GM12878 (cell line): ENCODE measurements around the gene SLC17A7. TPM values are rescaled to one million over a fixed set of nuclear protein-coding genes. Genes with fewer than 3 reads are reported as not detected.
A peak's percentile ranks its signal among the peaks of the same experiment; 100 is the strongest.

Experiments
- ATAC-seq: fragments of 200-7000 bp; cut with Tn5 transposase; 3 replicates; pipeline ENCODE4 v1.9.1; 2020; ENCODE audit warnings: mild to moderate bottlenecking, moderate library complexity
- BruUV-seq: library from RNA; stranded (reverse); fragments of 400-500 nt; replicated peaks from 2 replicates; lab custom pipeline; 2021; lab: Mats Ljungman, UMichigan
- CTCF ChIA-PET: fragments of 300-600 bp; sonication (Branson Sonifier 250); formaldehyde crosslinking; extraction: SDS; loops from one replicate; lab custom pipeline; 2021; ENCODE audit warnings: inconsistent platforms; lab: Yijun Ruan, JAX
- POLR2A ChIA-PET: fragments of 350-600 bp; formaldehyde crosslinking; extraction: SDS; loops from one replicate; lab custom pipeline; 2021; ENCODE audit warnings: inconsistent platforms; lab: Charles Lee
- RAD21 ChIA-PET: fragments of 300-600 bp; sonication (Branson Sonifier 250); formaldehyde crosslinking; loops from one replicate; lab custom pipeline; 2023; ENCODE audit warnings: antibody characterized with exemption; ENCODE audit not compliant: unreplicated experiment; lab: Charles Lee
- SMC1A ChIA-PET: fragments of 300-600 bp; sonication (Branson Sonifier 250); formaldehyde crosslinking; loops from one replicate; lab custom pipeline; 2023; ENCODE audit not compliant: unreplicated experiment, uncharacterized antibody; lab: Charles Lee
- DNase-seq: peaks from one replicate; pipeline ENCODE4 v3.0.0-alpha.2; 2011; ENCODE audit warnings: low read depth, low spot score
- FAIRE-seq: peaks from 3 replicates; lab custom pipeline; 2011; peaks lifted over from hg19 to GRCh38; lab: Jason Lieb, UNC
- H2AFZ ChIP-seq: 2 replicates; pipeline ENCODE4 v1.6.0; 2011; ENCODE audit warnings: low read depth, low read length, control low read depth; ENCODE audit not compliant: control insufficient read depth
- H3K27ac ChIP-seq: 2 replicates; pipeline ENCODE4 v1.5.1; 2011; ENCODE audit warnings: control low read depth; ENCODE audit not compliant: control insufficient read depth, insufficient read depth
- H3K27me3 ChIP-seq, 2 experiments: replicated peaks in 1 of 2; 2 replicates each; pipeline versions ENCODE4 v1.6.0 to v1.6.1; 2011; ENCODE audit warnings: low read length in 1 of 2; ENCODE audit not compliant: control insufficient read depth in 2 of 2, insufficient read depth in 2 of 2
- H3K36me3 ChIP-seq, 2 experiments: 2 replicates each; pipeline ENCODE4 v1.5.1; 2011; ENCODE audit warnings: low read length in 1 of 2; ENCODE audit not compliant: control insufficient read depth in 2 of 2, insufficient read depth in 2 of 2
- H3K4me1 ChIP-seq: 2 replicates; pipeline ENCODE4 v1.6.1; 2011; ENCODE audit warnings: mild to moderate bottlenecking, low read length, moderate library complexity, mixed read lengths; ENCODE audit not compliant: control insufficient read depth, insufficient read depth
- H3K4me2 ChIP-seq: 2 replicates; pipeline ENCODE4 v1.6.0; 2011; ENCODE audit warnings: control low read depth; ENCODE audit not compliant: control insufficient read depth, insufficient read depth
- H3K4me3 ChIP-seq: fragments of 200-600 bp; sonication (generic); 2 replicates; pipeline ENCODE4 v1.5.1; 2016
- H3K79me2 ChIP-seq: 2 replicates; pipeline ENCODE4 v1.6.0; 2011; ENCODE audit warnings: low read length; ENCODE audit not compliant: control insufficient read depth, insufficient read depth
- H3K9ac ChIP-seq: 2 replicates; pipeline ENCODE4 v1.8.0; 2011; ENCODE audit warnings: low read length, control low read depth, mixed read lengths; ENCODE audit not compliant: control insufficient read depth, insufficient read depth
- H3K9me3 ChIP-seq: replicated peaks from 3 replicates; pipeline ENCODE4 v1.5.1; 2011; ENCODE audit warnings: mild to moderate bottlenecking, low read length; ENCODE audit not compliant: control insufficient read depth, insufficient read depth
- H4K20me1 ChIP-seq: 2 replicates; pipeline ENCODE4 v1.6.0; 2011; ENCODE audit not compliant: control insufficient read depth, insufficient read depth
- BRCA1 ChIP-seq: IDR thresholded peaks from 2 replicates; pipeline ENCODE4 v1.6.1; 2011; ENCODE audit warnings: low read depth, low read length, improper control_type of control experiment
- E2F4 ChIP-seq: IDR thresholded peaks from 2 replicates; pipeline ENCODE4 v1.6.1; 2012; ENCODE audit warnings: low read depth, low read length, improper control_type of control experiment
- HSF1 ChIP-seq: fragments of 150-350 bp; IDR thresholded peaks from 2 replicates; pipeline ENCODE4 v1.6.1; 2014; ENCODE audit warnings: mild to moderate bottlenecking, low read depth, low read length
- IKZF1 ChIP-seq: fragments of 450-650 bp; conservative IDR thresholded peaks from 2 replicates; pipeline ENCODE4 v1.6.1; 2017; ENCODE audit warnings: antibody characterized with exemption, mild to moderate bottlenecking
- MYC ChIP-seq: IDR thresholded peaks from 2 replicates; pipeline ENCODE4 v1.6.1; 2011; ENCODE audit warnings: mild to moderate bottlenecking, low read length, moderate library complexity, inconsistent platforms; ENCODE audit not compliant: insufficient read depth, insufficient replicate concordance, insufficient read length, severe bottlenecking
- NRF1 ChIP-seq: conservative IDR thresholded peaks from 2 replicates; pipeline ENCODE4 v1.6.1; 2011; ENCODE audit warnings: mild to moderate bottlenecking, low read depth, low read length, improper control_type of control experiment
- POLR2A ChIP-seq: IDR thresholded peaks from 2 replicates; pipeline ENCODE4 v1.6.1; 2011; ENCODE audit warnings: low read depth, mild to moderate bottlenecking, low read length
- RB1 ChIP-seq: fragments of 450-650 bp; formaldehyde crosslinking; IDR thresholded peaks from 2 replicates; pipeline ENCODE4 v1.6.1; 2017; ENCODE audit warnings: mild to moderate bottlenecking, borderline replicate concordance
- RUNX3 ChIP-seq: IDR thresholded peaks from 2 replicates; pipeline ENCODE4 v1.6.1; 2012; ENCODE audit warnings: low read length, inconsistent platforms
- SUZ12 ChIP-seq: fragments of 200-600 bp; sonication (generic); IDR thresholded peaks from one replicate; pipeline ENCODE4 v1.6.1; 2018; ENCODE audit warnings: antibody characterized with exemption, mild to moderate bottlenecking; ENCODE audit not compliant: unreplicated experiment
- TAF1 ChIP-seq: IDR thresholded peaks from 2 replicates; pipeline ENCODE4 v1.6.1; 2011; ENCODE audit warnings: mild to moderate bottlenecking, low read depth, low read length, borderline replicate concordance
- USF2 ChIP-seq: IDR thresholded peaks from 2 replicates; pipeline ENCODE4 v1.6.1; 2011; ENCODE audit warnings: low read depth, low read length, improper control_type of control experiment, borderline replicate concordance
- ZNF687 ChIP-seq: fragments of 450-650 bp; IDR thresholded peaks from 2 replicates; pipeline ENCODE4 v1.6.1; 2017; ENCODE audit warnings: mild to moderate bottlenecking, moderate library complexity
- whole genome bisulfite sequencing: methylation state at CpG from one replicate; pipeline ENCODE4 v1.1.6; 2016; ENCODE audit warnings: low lambda C conversion rate; ENCODE audit not compliant: insufficient replicate concordance, insufficient coverage; ENCODE audit errors: missing lambda C conversion rate; 5-methylcytosine and 5-hydroxymethylcytosine counted together
- in situ Hi-C: fragments of 300-500 bp; cut with MboI; formaldehyde crosslinking; loops from 9 replicates; pipeline ENCODE4 v1.14.3; 2018; ENCODE audit warnings: mixed read lengths
- intact Hi-C: fragments of 100-400 bp; cut with micrococcal nuclease; formaldehyde crosslinking; loops from one replicate; pipeline ENCODE4 v1.14.2; 2022; ENCODE audit not compliant: unreplicated experiment
- polyA plus RNA-seq, 11 experiments: library from polyadenylated mRNA; depleted of rRNA in 4 of 11; unstranded in 6 of 11; stranded (reverse) in 5 of 11; fragments of >200 nt; fragmentation: Nextera tagmentation in 4 of 11; fragmentation: Illumina TruSeq in 1 of 11; extraction: Ambion mirVana in 4 of 11; extraction: Trizol in 1 of 11; gene quantifications; 1 replicate in 1 of 11; 2 replicates in 10 of 11; pipeline versions ENCODE4 v1.2.1 to v1.2.3, GENCODE V29; 2011 to 2016; ENCODE audit warnings: inconsistent platforms in 2 of 11, missing spikeins in 2 of 11, low read depth in 1 of 11
- total RNA-seq, 4 experiments: library from RNA; depleted of rRNA in 3 of 4; stranded (reverse); fragments of >200 nt in 3 of 4; fragmentation: Illumina TruSeq in 1 of 4; extraction: Trizol in 1 of 4; gene quantifications; 2 replicates each; pipeline versions ENCODE4 v1.2.1 to v1.2.3, GENCODE V29; 2013 to 2021

Gene SLC17A7
- total and polyA plus RNA-seq, 10 of the 15 experiments (the other 5 are each of a cell fraction or from before 2014, with no cell fraction given), result 0.03 to 0.24 (median 0.06) TPM; not detected in 6

GRCh38 chr19:49487277-49488045, 46.1 kb upstream of the SLC17A7 start, which contains the start of gene RPL13A:
TSS of gene RPL13A (plus strand) at chr19:49487608. CDS start at chr19:49487630, 22 bp downstream.
- WGBS, result 1% methylated on average over 57 of the region's 57 CpGs
- peak; percentile 95 for FAIRE-seq
- ChIA-PET SMC1A (interaction anchor here (0.6 to 1.0 kb wide), 2 partner anchors 10 to 483 kb away, joined by 4 read pairs; no protein-coding TSS in a partner anchor), CTCF (interaction anchor here (0.6 to 1.6 kb wide), 5 partner anchors 14 to 153 kb away, joined by 3 to 6 read pairs (median 4); partner anchors contain the start of genes ALDH16A1 and FLT3LG), RAD21 (interaction anchor here (0.7 to 1.6 kb wide), 3 partner anchors 14 to 59 kb away, joined by 3 to 6 read pairs (median 5); partner anchors contain the start of gene FLT3LG), POLR2A (interaction anchor here (1.0 to 2.7 kb wide), 9 partner anchors 9 to 494 kb away, joined by 3 to 11 read pairs (median 3); partner anchors contain the start of genes ALDH16A1, GYS1, PIH1D1 and RPS11)
- BruUV-seq, result TSS peak; percentile 74
- Histone ChIP-seq H3K4me1 (peaks cover 16% of the 10 kb centered on the region), H2AFZ (peak within 1 kb of the TSS; percentile 87), H3K9me3 (no peaks in the 10 kb centered on the region), H3K36me3 (peaks cover 24 to 31% of the 10 kb centered on the region in 2 experiments), H4K20me1 (peaks cover 13% of the 10 kb centered on the region), H3K79me2 (peaks cover 41% of the 10 kb centered on the region), H3K4me3 (peak within 1 kb of the TSS; percentile 97), H3K27me3 (no peaks in the 10 kb centered on the region), H3K27ac (peak within 1 kb of the TSS; percentile 83), H3K4me2 (peak within 1 kb of the TSS; percentile 91), H3K9ac (peak within 1 kb of the TSS; percentile 95)
- intact Hi-C loops, result loop anchor here (1.0 to 5.0 kb wide), 3 partner anchors 9 to 385 kb away; partner anchors contain the start of genes PIH1D1 and RPS11
- in situ Hi-C loops, result no loop called here
- peak; percentile 92 for ATAC-seq
- peak; percentile 98 for DNase-seq
- TF ChIP-seq ZNF687 (peak; percentile 78), POLR2A (peak; percentile 100), HSF1 (peak; percentile 44; the same call in 1 of the 2 replicates), RB1 (peak; percentile 45; the same call in 1 of the 2 replicates), IKZF1 (peak; percentile 92), MYC (peak; percentile 73), E2F4 (no peak), RUNX3 (peak; percentile 77), NRF1 (peak; percentile 90), SUZ12 (no peak), TAF1 (peak; percentile 100), BRCA1 (no peak), USF2 (peak; percentile 97)
